ENCODE measurements around the gene ADAMTS2.
"Not testable (repeated sequence)": the region's sequence is repeated elsewhere in the genome, so short reads cannot be mapped to it uniquely, and the experiment has no call there.

The ADAMTS2 gene

GRCh38 chr5:179324316-179324715 lies 20.9 kb downstream of the ADAMTS2 start:
- DNase-seq, result not testable (repeated sequence)

GRCh38 chr5:179323026-179323870 lies 22.0 kb downstream of the ADAMTS2 start:
- no peak for DNase-seq

- DNase-seq, result no peak
These were observed 22.9 kb downstream of the ADAMTS2 start for GRCh38 chr5:179322071-179323025.

GRCh38 chr5:179321206-179321987 lies 23.9 kb downstream of the ADAMTS2 start:
- DNase-seq, result no peak

- DNase-seq, result no peak
These were observed 25.4 kb downstream of the ADAMTS2 start for GRCh38 chr5:179319741-179320281.

DNA sequence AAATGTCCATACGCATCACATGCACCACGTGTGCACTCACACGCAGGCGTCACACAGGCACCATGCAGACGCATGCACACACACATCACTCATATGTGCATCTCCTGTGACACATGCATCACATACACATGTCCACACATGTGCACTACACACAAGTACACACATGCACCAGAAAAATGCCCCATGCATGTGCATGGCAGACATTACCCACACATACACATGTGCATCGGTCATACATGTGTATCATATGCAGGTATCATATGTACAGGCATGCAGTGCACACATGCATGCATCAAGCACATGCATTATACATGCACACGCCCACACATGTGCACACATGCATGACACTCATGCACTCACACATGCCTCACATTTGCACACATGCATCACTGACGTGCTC lies 26.1 kb downstream of the ADAMTS2 start:
- DNase-seq, result no peak

- no peak for DNase-seq
These were observed 26.9 kb downstream of the ADAMTS2 start for GRCh38 chr5:179318221-179318955.

- no peak for DNase-seq
These were observed 27.6 kb downstream of the ADAMTS2 start for GRCh38 chr5:179317411-179318220.

DNA sequence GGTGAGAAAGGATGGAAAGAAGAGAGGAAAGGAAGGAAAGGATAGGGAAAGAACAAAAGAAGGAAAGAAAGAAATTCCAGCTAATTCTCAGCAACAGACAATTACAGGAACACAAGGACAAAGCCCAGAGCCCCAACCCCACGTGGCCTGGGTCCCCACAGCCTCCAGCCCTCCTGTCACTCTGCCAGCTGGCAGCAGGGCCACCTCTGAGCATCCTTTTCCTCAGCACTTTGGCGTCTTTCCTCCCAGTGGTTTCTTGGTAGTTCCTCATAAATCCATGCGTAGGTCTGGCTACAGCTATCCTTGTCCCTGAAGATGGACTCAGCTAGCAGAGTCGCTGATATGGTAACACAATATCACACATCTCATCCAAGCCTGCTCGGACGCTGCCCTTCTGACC lies 28.3 kb downstream of the ADAMTS2 start:
- DNase-seq, result no peak

GRCh38 chr5:179316111-179316551 lies 29.1 kb downstream of the ADAMTS2 start:
- no peak for DNase-seq

GRCh38 chr5:179315356-179315890 lies 29.8 kb downstream of the ADAMTS2 start:
- DNase-seq, result no peak

- DNase-seq, result no peak
These were observed 30.5 kb downstream of the ADAMTS2 start for GRCh38 chr5:179314606-179315355.

DNA sequence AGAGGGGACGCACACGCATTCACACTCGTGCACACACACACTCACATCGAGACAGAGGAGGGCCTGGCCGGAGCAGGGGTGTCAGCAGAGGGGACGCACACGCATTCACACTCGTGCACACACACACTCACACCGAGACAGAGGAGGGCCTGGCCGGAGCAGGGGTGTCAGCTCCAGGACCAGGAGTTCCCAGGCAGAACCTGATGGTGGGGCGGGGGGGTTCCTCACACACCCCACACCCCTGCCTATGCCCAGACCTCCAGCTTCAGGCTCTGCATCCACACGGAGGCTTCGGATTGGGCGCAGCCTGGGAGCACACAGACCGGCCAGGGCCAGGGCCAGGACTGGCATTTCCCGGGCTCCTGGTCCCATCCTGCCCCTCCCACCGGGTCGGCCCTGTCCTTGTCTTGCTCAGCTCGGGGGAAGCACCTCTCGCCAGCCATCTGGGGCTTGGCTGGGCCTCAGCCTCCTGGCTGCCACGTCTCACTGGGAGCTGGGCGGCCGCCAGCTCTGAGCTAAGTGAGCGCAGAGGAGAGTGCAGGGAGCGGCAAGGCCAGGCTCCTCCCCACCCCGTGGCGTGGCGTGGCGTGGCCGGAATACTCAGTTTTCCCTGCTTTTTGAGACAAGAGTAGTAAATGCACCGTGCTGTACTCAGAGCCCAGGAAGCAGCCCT lies 31.3 kb downstream of the ADAMTS2 start:
- DNase-seq, result no peak

GRCh38 chr5:179312557-179313235 lies 32.6 kb downstream of the ADAMTS2 start:
- DNase-seq, result no peak

DNA sequence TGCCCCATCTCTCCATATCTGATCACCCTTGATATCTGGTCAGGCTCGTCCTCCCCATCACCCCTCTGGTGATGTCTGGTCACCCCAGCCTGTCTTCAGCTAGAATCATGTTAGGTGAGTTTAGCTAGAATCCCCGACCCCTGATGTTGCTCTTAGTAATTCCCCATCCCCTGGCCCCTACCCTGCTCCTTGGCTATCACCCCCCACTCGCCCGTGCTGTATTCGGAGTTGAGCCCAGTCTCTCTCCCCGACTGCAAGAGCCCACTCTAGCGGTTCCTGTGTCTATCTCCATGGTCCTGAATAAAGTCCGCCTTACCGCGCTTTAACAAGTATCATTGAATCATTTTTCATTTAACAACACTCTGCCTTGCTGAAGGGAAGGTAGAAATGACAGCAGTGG lies 33.7 kb downstream of the ADAMTS2 start:
- DNase-seq, result no peak

DNA sequence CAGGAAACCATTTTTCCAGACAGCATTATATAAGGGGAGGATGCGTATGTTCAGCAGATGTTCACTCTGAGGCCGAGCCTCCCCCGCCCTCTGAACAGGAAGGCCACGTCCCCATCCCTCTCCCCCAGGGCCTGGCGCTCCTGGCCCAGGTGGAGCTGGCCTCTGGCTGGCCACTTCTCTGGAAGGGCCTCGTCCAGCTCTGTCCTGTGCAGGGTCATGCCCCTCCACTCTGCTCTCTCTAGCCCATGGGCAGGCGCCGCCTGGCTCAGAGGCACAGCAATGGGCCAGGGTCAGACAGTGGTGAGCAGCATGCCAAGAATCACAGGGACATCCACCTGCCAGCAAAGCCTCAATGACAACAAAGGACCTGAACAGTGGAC lies 34.2 kb downstream of the ADAMTS2 start:
- DNase-seq, result no peak

GRCh38 chr5:179310439-179311090 lies 34.7 kb downstream of the ADAMTS2 start:
- DNase-seq, result no peak

DNA sequence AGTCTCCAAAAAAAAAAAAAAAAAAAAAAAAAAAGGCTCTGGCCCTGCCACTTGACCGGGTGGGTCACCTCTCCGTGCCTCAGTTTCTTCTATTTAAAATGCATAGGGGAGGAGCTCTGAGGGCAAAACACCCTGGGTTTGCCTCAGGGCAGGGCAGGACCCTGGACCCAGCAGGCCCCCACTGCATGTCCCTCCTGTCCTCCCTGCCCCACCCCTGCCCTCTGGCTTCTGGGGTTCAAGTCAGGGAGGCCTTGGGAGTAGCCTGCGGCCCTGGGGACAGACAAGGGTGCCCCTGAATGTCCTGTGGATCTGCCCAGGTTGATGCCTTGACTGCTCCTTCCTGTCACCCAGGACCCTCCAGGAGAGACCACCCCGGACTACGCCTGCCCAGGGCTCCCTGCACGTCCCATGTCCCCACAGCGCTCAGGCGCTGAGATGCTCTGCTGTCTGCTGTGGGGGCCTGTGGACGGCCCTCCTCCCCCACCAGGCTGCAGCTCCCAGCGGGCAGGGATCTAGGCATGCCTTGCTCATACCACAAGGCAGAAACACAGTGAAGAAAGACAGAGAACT lies 35.4 kb downstream of the ADAMTS2 start:
- DNase-seq, result no peak

All from NCI-H2107 (cell line).